Gastroesophageal sphincter (tissue), 4 donors: ENCODE measurements around the gene ARHGAP30. TPM values are rescaled to one million over a fixed set of nuclear protein-coding genes. Genes with fewer than 3 reads are reported as not detected.
"Not testable (repeated sequence)": the region's sequence is repeated elsewhere in the genome, so short reads cannot be mapped to it uniquely, and the experiment has no call there.

ENCODE experiments used
- ATAC-seq: fragments of 150-250 bp; one replicate; pipeline ENCODE4 v1.9.1; 2016; ENCODE audit warnings: mild to moderate bottlenecking, moderate library complexity
- H3K27ac ChIP-seq, 4 donors: fragments of 200-600 bp; sonication (generic) in 3 of 4; 1 replicate in 3 of 4; 2 replicates in 1 of 4; pipeline ENCODE4 v1.5.1; 2016 to 2019
- H3K27me3 ChIP-seq: fragments of 200-600 bp; sonication (generic); one replicate; pipeline ENCODE4 v1.5.1; 2019
- H3K36me3 ChIP-seq, 2 donors: fragments of 200-600 bp; sonication (generic); one replicate each; pipeline ENCODE4 v1.5.1; 2019; ENCODE audit warnings: control low read depth in 1 of 2
- H3K4me1 ChIP-seq, 3 donors: fragments of 200-600 bp; sonication (generic); 1 replicate in 2 of 3; 2 replicates in 1 of 3; pipeline ENCODE4 v1.5.1; 2016 to 2019; ENCODE audit warnings: control low read depth in 2 of 3
- H3K4me3 ChIP-seq, 2 donors: fragments of 200-600 bp; sonication (generic); one replicate each; pipeline ENCODE4 v1.5.1; 2019; ENCODE audit warnings: mild to moderate bottlenecking in 1 of 2, moderate library complexity in 1 of 2
- H3K9me3 ChIP-seq, 3 donors: fragments of 200-600 bp; sonication (generic); one replicate each; pipeline ENCODE4 v1.5.1; 2017 to 2019; ENCODE audit warnings: control low read depth in 2 of 3
- CTCF ChIP-seq, 4 experiments: fragments of 200-600 bp in 2 of 4; fragments of 450-650 bp in 2 of 4; sonication (generic) in 1 of 4; IDR thresholded peaks; one replicate each; pipeline ENCODE4 v1.5.1; 2017 to 2019; ENCODE audit warnings: antibody characterized with exemption in 4 of 4, mild to moderate bottlenecking in 2 of 4, moderate library complexity in 2 of 4
- EP300 ChIP-seq: sonication (generic); formaldehyde crosslinking; IDR thresholded peaks from one replicate; pipeline ENCODE4 v1.6.1; 2017; ENCODE audit warnings: antibody characterized with exemption, mild to moderate bottlenecking
- POLR2A ChIP-seq, 2 donors: fragments of 450-650 bp; IDR thresholded peaks; one replicate each; pipeline ENCODE4 v1.6.1; 2017; ENCODE audit warnings: antibody characterized with exemption in 2 of 2, mild to moderate bottlenecking in 2 of 2, moderate library complexity in 1 of 2
- POLR2AphosphoS5 ChIP-seq: sonication (generic); formaldehyde crosslinking; IDR thresholded peaks from one replicate; pipeline ENCODE4 v1.6.1; 2017; ENCODE audit warnings: antibody characterized with exemption
- WGBS, 2 donors: methylation state at CpG; one replicate each; pipeline ENCODE4 v1.1.5; 2018; ENCODE audit warnings: low coverage in 1 of 2; 5-methylcytosine and 5-hydroxymethylcytosine counted together
- total RNA-seq, 4 donors: library from RNA; depleted of rRNA; stranded (reverse); fragments of >200 nt; gene quantifications; one replicate each; pipeline ENCODE4 v1.1.0, GENCODE V29; 2016

ARHGAP30 gene
- total RNA-seq, 4 donors from 2014 or later = 1.9 to 11.6 (median 4.4) TPM

GRCh38 chr1:161017756-161018630 lies 51.7 kb downstream of the ARHGAP30 start:
- Histone ChIP-seq H3K27me3 (peaks cover 32% of the 10 kb centered on the region), H3K27ac (peak overlapping the region in 1 of 4 donors; percentile 26), H3K4me1 (peaks cover 0 to 22% (median 7%) of the 10 kb centered on the region in 3 donors), H3K36me3 (no peaks in the 10 kb centered on the region), H3K4me3 (no peak overlapping the region), H3K9me3 (no peaks in the 10 kb centered on the region)
- 61 to 70% methylated on average over 2 to 3 of the region's 5 CpGs for WGBS, 2 donors
- no peak for ATAC-seq
- TF ChIP-seq POLR2A (IDR thresholded peaks at IDR 0.05) (no peak), POLR2AphosphoS5 (no peak), CTCF (IDR thresholded peaks at IDR 0.05) (no peak), EP300 (no peak)

- not testable (repeated sequence) for ATAC-seq, H3K9me3 ChIP-seq, H3K36me3 ChIP-seq, H3K27ac ChIP-seq, H3K4me3 ChIP-seq
- peaks cover 0 to 23% (median 7%) of the 10 kb centered on the region in 3 donors for H3K4me1 ChIP-seq
- H3K27me3 ChIP-seq = peaks cover 24% of the 10 kb centered on the region
- whole genome bisulfite sequencing, 2 donors = 61 to 80% methylated on average over 4 to 5 of the region's 7 CpGs
Observed at GRCh38 chr1:161017181-161017580, 52.5 kb downstream of the ARHGAP30 start.

GRCh38 chr1:161016683-161017082 lies 53.0 kb downstream of the ARHGAP30 start:
- H3K27ac ChIP-seq, ATAC-seq: not testable (repeated sequence)

GRCh38 chr1:161013488-161014230 lies 56.0 kb downstream of the ARHGAP30 start:
- Histone ChIP-seq H3K9me3 (no peaks in the 10 kb centered on the region), H3K27ac (peak overlapping the region; percentile 40 to 81 (median 72)), H3K4me1 (peaks cover 0 to 6% (median 0%) of the 10 kb centered on the region in 3 donors), H3K4me3 (peak overlapping the region in 1 of 2 donors; percentile 22), H3K27me3 (no peaks in the 10 kb centered on the region), H3K36me3 (no peaks in the 10 kb centered on the region)
- WGBS, 2 donors = 49 to 53% methylated on average over 11 to 13 of the region's 15 CpGs
- TF ChIP-seq POLR2AphosphoS5 (peak; percentile 49), POLR2A (IDR thresholded peaks at IDR 0.05) (peak in 1 of 2 donors; percentile 12), CTCF (IDR thresholded peaks at IDR 0.05) (no peak)
- ATAC-seq = peak; percentile 93

More at GRCh38 chr1:161016683-161017082, 53.0 kb downstream of the ARHGAP30 start:
- H3K9me3 ChIP-seq, H3K36me3 ChIP-seq, H3K4me3 ChIP-seq: not testable (repeated sequence)
- peaks cover 0 to 23% (median 7%) of the 10 kb centered on the region in 3 donors for H3K4me1 ChIP-seq
- 17 to 100% methylated on average over 1 of the region's 1 CpG for WGBS, 2 donors
- H3K27me3 ChIP-seq = peaks cover 19% of the 10 kb centered on the region

- TF ChIP-seq POLR2AphosphoS5 (no peak), EP300 (no peak), CTCF (IDR thresholded peaks at IDR 0.05) (no peak), POLR2A (IDR thresholded peaks at IDR 0.05) (no peak)
Observed at GRCh38 chr1:161013131-161013487, 56.6 kb downstream of the ARHGAP30 start.

More at GRCh38 chr1:161013131-161013487, 56.6 kb downstream of the ARHGAP30 start:
- Histone ChIP-seq H3K4me1 (peaks cover 0 to 6% (median 0%) of the 10 kb centered on the region in 3 donors), H3K27ac (peak overlapping the region; percentile 40 to 81 (median 72)), H3K36me3 (no peaks in the 10 kb centered on the region), H3K4me3 (no peak overlapping the region), H3K9me3 (no peaks in the 10 kb centered on the region), H3K27me3 (no peaks in the 10 kb centered on the region)
- ATAC-seq = no peak
